Suppressor macrophage treated with lipopolysaccharide for 1 hour (primary cell): ENCODE data around the gene PTPN23.
"Not testable (repeated sequence)": the region's sequence is repeated elsewhere in the genome, so short reads cannot be mapped to it uniquely, and the experiment has no call there.

Source experiments
- DNase-seq, 3 donors: peaks; one replicate each; pipeline ENCODE4 v3.0.0-alpha.2; 2020 to 2022

Gene PTPN23

GRCh38 chr3:47380601-47381316 is at the start of gene PTPN23:
TSS of gene PTPN23 (plus strand) at chr3:47381021. CDS start at chr3:47381097, 76 bp downstream.
- DNase-seq: peak; percentile 99 to 100 (median 100)

GRCh38 chr3:47333907-47334306 is 46.9 kb upstream of the PTPN23 start:
- DNase-seq: no peak

GRCh38 chr3:47337656-47338055 is 43.2 kb upstream of the PTPN23 start:
- no peak for DNase-seq

- no peak for DNase-seq
Measured at GRCh38 chr3:47339951-47340350, 40.9 kb upstream of the PTPN23 start.

- no peak for DNase-seq
Measured at GRCh38 chr3:47340866-47341265, 40.0 kb upstream of the PTPN23 start.

GRCh38 chr3:47342151-47342550 is 38.7 kb upstream of the PTPN23 start:
- no peak for DNase-seq

GRCh38 chr3:47342812-47343211 is 38.0 kb upstream of the PTPN23 start:
- no peak for DNase-seq

GRCh38 chr3:47343471-47343971 is 37.3 kb upstream of the PTPN23 start:
- no peak for DNase-seq

GRCh38 chr3:47344971-47345370 is 35.9 kb upstream of the PTPN23 start:
- no peak for DNase-seq

- peak; percentile 83 to 90 (median 87) for DNase-seq
Measured at GRCh38 chr3:47347217-47347801, 33.5 kb upstream of the PTPN23 start.

- no peak for DNase-seq
Measured at GRCh38 chr3:47348411-47349154, 32.2 kb upstream of the PTPN23 start.

GRCh38 chr3:47355010-47355409 is 25.8 kb upstream of the PTPN23 start:
- DNase-seq: no peak

- no peak for DNase-seq
Measured at GRCh38 chr3:47356201-47356600, 24.6 kb upstream of the PTPN23 start.

- DNase-seq: no peak
Measured at GRCh38 chr3:47359323-47359722, 21.5 kb upstream of the PTPN23 start.

GRCh38 chr3:47360110-47360517 is 20.7 kb upstream of the PTPN23 start:
- not testable (repeated sequence) for DNase-seq

- peak; percentile 34 to 55 (median 42) for DNase-seq
Measured at GRCh38 chr3:47362701-47363100, 18.1 kb upstream of the PTPN23 start.

GRCh38 chr3:47365213-47366153 is 15.3 kb upstream of the PTPN23 start:
- peak; percentile 28 to 39 (median 29) for DNase-seq

GRCh38 chr3:47366833-47367232 is 14.0 kb upstream of the PTPN23 start:
- no peak for DNase-seq

GRCh38 chr3:47367631-47368030 is 13.2 kb upstream of the PTPN23 start:
- DNase-seq: no peak

- DNase-seq: not testable (repeated sequence)
Measured at GRCh38 chr3:47370020-47370419, 10.8 kb upstream of the PTPN23 start.

GRCh38 chr3:47370887-47371697 is 9.7 kb upstream of the PTPN23 start:
- DNase-seq: peak; percentile 36 to 63 (median 43)

GRCh38 chr3:47374587-47374986 is 6.2 kb upstream of the PTPN23 start:
- DNase-seq: no peak
